H7 (cell line): ENCODE data around the gene FRMD8. TPM values are rescaled to one million over a fixed set of nuclear protein-coding genes. Genes with fewer than 3 reads are reported as not detected.
"Not testable (repeated sequence)": the region's sequence is repeated elsewhere in the genome, so short reads cannot be mapped to it uniquely, and the experiment has no call there.

ENCODE experiments used
- DNase-seq: peaks from one replicate; pipeline ENCODE4 v3.0.0; 2012
- H3K27me3 ChIP-seq: 2 replicates; pipeline ENCODE4 v1.6.0; 2011; ENCODE audit warnings: mild to moderate bottlenecking, low read length; ENCODE audit not compliant: control insufficient read depth, insufficient read depth
- H3K36me3 ChIP-seq: replicated peaks from 2 replicates; pipeline ENCODE4 v1.5.1; 2011; ENCODE audit warnings: low read length; ENCODE audit not compliant: control insufficient read depth, insufficient read depth
- H3K4me3 ChIP-seq: 2 replicates; pipeline ENCODE4 v1.5.1; 2011; ENCODE audit warnings: low read depth, mild to moderate bottlenecking, control low read depth, low read length, moderate library complexity; ENCODE audit not compliant: insufficient read depth
- total RNA-seq: library from RNA; depleted of rRNA; stranded (reverse); fragments of >200 nt; shearing (Covaris generic); gene quantifications from 2 replicates; pipeline ENCODE4 v1.2.3, GENCODE V29; 2014

FRMD8 gene
- total RNA-seq, 1 experiment from 2014 or later = 37.1 TPM

DNA sequence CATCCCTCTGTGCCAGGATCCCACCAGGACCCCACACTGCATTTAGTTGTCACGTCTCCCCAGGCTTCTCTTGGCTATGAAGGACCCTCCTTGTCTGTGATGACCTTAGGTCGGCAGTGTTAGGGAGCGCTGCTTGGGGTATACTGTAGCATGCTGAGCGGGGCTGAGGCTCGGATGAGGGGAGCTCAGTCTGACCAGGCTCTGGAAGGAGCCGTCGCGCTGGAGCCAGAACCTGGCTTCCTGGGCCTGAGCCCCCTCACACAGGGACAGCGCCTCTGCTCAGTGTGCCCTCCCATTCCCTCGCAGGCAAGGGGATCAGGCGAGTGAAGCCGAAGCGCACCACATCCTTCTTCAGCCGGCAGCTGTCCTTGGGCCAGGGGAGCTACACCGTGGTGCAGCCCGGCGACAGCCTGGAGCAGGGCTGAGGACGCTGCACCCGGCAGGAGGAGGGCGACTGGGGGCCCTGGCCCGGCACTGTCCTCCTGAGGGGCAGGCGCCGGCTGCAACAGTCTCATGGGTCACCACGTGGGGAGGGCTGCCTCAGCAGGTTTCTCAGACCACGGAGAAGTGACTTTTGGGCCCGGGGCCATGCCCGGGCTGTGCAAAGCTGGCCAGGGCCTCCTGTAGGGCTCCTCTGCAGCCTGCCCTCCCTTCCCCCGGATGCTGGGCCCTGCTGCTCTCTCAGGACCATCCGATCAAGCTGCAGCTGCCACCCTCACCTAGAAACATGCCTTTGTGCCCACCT is 24.7 kb downstream of the FRMD8 start:
- H3K4me3 ChIP-seq = no peak overlapping the region
- DNase-seq = peak; percentile 42
- peaks cover 3% of the 10 kb centered on the region for H3K36me3 ChIP-seq
- no peaks in the 10 kb centered on the region for H3K27me3 ChIP-seq

- peak; percentile 23 for DNase-seq
- Histone ChIP-seq H3K4me3 (no peak overlapping the region), H3K27me3 (no peaks in the 10 kb centered on the region), H3K36me3 (peaks cover 3% of the 10 kb centered on the region)
Measured at GRCh38 chr11:65411681-65412070, 25.2 kb downstream of the FRMD8 start.

DNA sequence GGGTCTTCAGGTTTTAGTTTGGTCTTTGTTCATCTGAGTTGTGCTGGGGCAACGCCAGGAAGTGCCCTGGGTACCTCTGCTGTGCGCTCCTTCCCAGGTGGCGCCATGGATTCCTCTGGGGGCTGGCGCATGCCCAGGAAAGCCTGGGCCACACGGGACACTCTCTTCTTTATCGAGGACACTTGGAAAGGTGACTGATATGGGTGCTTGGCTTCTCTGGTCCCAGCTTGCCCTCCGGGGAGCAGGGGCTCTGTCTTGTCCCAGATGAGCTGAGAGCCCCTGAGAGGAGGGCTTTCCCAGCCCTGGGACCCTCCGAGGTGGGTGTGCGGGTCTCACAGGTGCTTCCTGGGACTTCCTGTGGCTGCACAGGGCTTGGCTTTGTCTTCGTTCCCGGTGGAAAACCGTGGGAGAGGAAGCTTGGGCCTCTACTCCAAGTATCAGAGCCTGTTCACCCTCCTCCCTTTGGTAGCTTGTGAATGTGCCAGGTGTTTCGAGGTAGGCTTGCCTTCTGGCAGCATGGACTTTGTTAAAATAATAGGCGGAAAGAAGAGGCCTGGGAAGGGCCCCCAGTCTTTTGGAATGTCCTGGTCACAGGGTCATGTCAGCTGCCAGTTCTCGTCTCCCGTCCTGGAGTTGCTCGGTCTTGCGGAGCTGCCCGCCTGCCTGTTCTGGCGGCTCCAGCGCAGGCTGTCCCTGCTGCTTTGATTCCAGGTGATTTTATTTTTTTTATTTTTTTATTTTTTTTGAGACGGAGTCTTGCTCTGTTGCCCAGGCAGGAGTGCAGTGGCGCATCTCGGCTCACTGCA is 26.0 kb downstream of the FRMD8 start:
- Histone ChIP-seq H3K27me3 (no peaks in the 10 kb centered on the region), H3K36me3 (peaks cover 3% of the 10 kb centered on the region), H3K4me3 (no peak overlapping the region)
- DNase-seq = peak; percentile 20

DNA sequence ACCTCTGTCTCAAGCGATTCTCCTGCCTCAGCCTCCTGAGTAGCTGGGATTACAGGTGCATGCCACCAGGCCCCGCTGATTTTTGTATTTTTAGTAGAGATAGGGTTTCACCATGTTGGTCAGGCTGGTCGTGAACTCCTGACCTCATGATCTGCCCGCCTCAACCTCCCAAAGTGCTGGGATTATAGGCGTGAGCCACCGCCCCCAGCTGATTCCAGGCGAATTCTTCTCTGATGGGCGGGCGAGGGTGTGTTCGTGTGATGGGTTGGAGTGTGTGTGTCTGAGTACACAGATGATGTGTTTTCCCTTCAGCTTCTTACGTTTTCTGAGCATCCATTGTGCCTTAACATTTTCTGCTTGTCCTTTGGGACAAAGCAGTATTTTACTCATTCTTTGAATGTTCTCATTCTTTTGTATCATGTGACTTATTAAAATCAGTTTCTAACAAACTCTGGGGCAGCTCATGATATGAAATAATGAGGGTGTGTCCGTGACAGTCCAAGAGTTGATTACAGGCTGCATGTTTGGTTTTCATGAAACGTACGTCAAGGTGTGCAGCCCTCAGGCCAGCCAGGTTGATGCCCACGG is 26.7 kb downstream of the FRMD8 start:
- DNase-seq, H3K36me3 ChIP-seq, H3K27me3 ChIP-seq, H3K4me3 ChIP-seq: not testable (repeated sequence)

- no peaks in the 10 kb centered on the region for H3K27me3 ChIP-seq
- no peak overlapping the region for H3K4me3 ChIP-seq
- DNase-seq = no peak
- H3K36me3 ChIP-seq = peaks cover 1% of the 10 kb centered on the region; the same call in 1 of the 2 replicates
Measured at GRCh38 chr11:65414776-65415498, 28.5 kb downstream of the FRMD8 start.

- no peak overlapping the region for H3K4me3 ChIP-seq
- no peaks in the 10 kb centered on the region for H3K27me3 ChIP-seq
- H3K36me3 ChIP-seq = peaks cover 1% of the 10 kb centered on the region; the same call in 1 of the 2 replicates
- DNase-seq = peak; percentile 51
Measured at GRCh38 chr11:65415499-65416340, 29.3 kb downstream of the FRMD8 start.

GRCh38 chr11:65416341-65416824 is 29.9 kb downstream of the FRMD8 start:
- DNase-seq = peak; percentile 98
- Histone ChIP-seq H3K4me3 (no peak overlapping the region), H3K36me3 (no peaks in the 10 kb centered on the region), H3K27me3 (no peaks in the 10 kb centered on the region)

- DNase-seq = peak; percentile 66
- H3K36me3 ChIP-seq = no peaks in the 10 kb centered on the region
- no peaks in the 10 kb centered on the region for H3K27me3 ChIP-seq
- H3K4me3 ChIP-seq = no peak overlapping the region
Measured at GRCh38 chr11:65416841-65417701, 30.6 kb downstream of the FRMD8 start.

DNA sequence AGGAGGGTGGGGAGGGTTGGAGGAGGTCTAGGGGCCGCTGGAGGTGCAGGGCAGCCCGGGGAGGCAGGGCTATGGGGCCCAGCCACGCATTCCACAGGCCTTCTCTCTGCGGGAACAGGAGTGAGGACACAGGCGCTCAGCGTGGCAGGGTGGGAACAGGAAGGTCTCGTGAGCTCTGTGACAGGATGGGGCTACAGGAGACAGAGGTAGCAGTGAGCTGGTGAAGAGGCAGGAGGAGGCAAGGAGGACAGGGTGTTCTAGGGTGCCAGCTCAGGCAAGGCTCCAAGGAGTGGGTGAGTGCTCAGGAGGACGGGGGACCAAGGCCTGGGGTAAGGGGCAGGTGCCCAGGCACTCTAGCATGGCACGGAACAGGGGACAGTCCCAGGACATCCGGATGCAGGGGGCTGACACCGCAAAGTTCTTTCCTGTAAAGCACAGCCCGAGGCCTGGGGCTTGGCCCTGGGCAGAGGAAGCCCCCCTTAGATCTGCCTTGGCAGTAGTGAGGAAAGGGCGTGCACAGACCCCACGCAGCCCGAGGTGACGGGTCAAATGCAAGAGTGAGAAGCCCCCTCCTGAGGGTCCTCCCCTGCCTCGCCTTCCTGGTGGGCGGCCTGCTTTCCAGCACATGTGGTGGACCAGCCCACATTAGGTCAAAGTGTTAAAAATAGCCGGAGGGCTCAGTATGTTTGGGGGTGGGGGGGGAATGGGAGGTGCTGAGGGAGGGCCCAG is 31.4 kb downstream of the FRMD8 start:
- H3K27me3 ChIP-seq = no peaks in the 10 kb centered on the region
- no peak for DNase-seq
- no peaks in the 10 kb centered on the region for H3K36me3 ChIP-seq
- no peak overlapping the region for H3K4me3 ChIP-seq

- DNase-seq = peak; percentile 85
- H3K27me3 ChIP-seq = no peaks in the 10 kb centered on the region
- H3K36me3 ChIP-seq = no peaks in the 10 kb centered on the region
- H3K4me3 ChIP-seq = 0 out of 2 replicates have a peak overlapping the region, but pooled peaks have one; percentile 8
Measured at GRCh38 chr11:65418431-65418680, 31.9 kb downstream of the FRMD8 start.

DNA sequence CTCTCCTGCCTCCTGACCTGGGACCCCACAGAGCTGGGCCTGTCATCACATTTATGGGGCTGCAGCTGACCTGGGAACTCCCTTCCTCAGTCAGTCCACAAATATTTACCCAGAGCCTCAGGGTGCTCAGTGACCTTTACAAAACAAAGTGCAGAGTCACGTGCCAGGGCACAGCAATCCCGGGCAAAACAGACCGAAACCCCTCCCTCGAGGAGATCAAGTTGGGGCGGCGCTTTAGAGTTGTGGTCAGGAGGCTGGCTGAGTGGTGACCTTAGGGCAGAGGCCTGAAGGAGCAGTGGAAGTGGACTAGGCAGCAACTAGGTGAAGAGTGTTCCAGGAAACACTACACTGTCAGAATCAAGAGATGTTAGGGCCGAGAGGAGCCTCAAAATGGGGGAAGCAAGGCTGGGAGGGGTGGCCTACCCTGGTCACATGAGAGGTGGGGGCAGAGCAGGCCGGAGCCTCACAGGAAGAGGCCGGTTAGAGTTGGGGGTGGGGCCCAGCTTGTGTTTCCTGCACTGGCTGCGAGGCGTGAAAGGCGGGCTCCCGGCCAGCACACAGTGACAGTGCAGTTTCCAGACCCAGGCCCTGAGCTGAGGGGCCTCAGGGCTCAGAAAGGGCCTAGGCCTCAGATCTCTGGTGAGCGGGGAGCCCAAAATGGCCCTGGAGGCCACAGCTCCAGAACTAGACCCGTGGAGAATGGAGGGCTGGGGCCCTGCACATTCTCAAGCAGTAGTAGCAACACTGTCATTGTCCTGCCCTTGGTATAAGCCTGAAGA is 32.4 kb downstream of the FRMD8 start:
- Histone ChIP-seq H3K27me3 (no peaks in the 10 kb centered on the region), H3K36me3 (no peaks in the 10 kb centered on the region), H3K4me3 (peak overlapping the region; percentile 9; the same call in 1 of the 2 replicates)
- DNase-seq = peak; percentile 94

GRCh38 chr11:65419460-65419771 is 33.0 kb downstream of the FRMD8 start:
- no peak overlapping the region for H3K4me3 ChIP-seq
- H3K36me3 ChIP-seq = no peaks in the 10 kb centered on the region
- no peaks in the 10 kb centered on the region for H3K27me3 ChIP-seq
- no peak for DNase-seq
